Trophoblast cell (in vitro differentiated cells and primary cell): ENCODE results near the gene LRP1B.

Source experiments
- DNase-seq, 2 donors: peaks; one replicate each; pipeline ENCODE4 v3.0.0-alpha.2; 2016
- H2AFZ ChIP-seq: 2 replicates; pipeline ENCODE4 v1.6.1; 2013; ENCODE audit warnings: low read length, moderate library complexity, mild to moderate bottlenecking; ENCODE audit not compliant: insufficient read depth, poor library complexity
- H2AK5ac ChIP-seq: 2 replicates; pipeline ENCODE4 v1.6.1; 2013; ENCODE audit warnings: mild to moderate bottlenecking, low read length
- H2BK120ac ChIP-seq: 2 replicates; pipeline ENCODE4 v1.6.1; 2013; ENCODE audit warnings: low read length, mild to moderate bottlenecking, moderate library complexity; ENCODE audit not compliant: insufficient read depth, poor library complexity
- H2BK12ac ChIP-seq: 2 replicates; pipeline ENCODE4 v1.6.1; 2013; ENCODE audit warnings: mild to moderate bottlenecking, low read length, moderate library complexity
- H2BK5ac ChIP-seq: 2 replicates; pipeline ENCODE4 v1.6.1; 2013; ENCODE audit warnings: low read length, low read depth, moderate library complexity, mild to moderate bottlenecking; ENCODE audit not compliant: poor library complexity
- H3K14ac ChIP-seq: 2 replicates; pipeline ENCODE4 v1.6.1; 2013; ENCODE audit warnings: mild to moderate bottlenecking, low read length
- H3K18ac ChIP-seq: 2 replicates; pipeline ENCODE4 v1.6.1; 2013; ENCODE audit warnings: mild to moderate bottlenecking, low read length
- H3K23ac ChIP-seq: 2 replicates; pipeline ENCODE4 v1.6.1; 2013; ENCODE audit warnings: low read length
- H3K27ac ChIP-seq: 2 replicates; pipeline ENCODE4 v1.5.1; 2013; ENCODE audit warnings: low read depth, mild to moderate bottlenecking, inconsistent platforms, low read length, moderate library complexity
- H3K27me3 ChIP-seq: 2 replicates; pipeline ENCODE4 v1.6.1; 2013; ENCODE audit warnings: inconsistent platforms, mild to moderate bottlenecking, low read length, moderate library complexity; ENCODE audit not compliant: insufficient read depth
- H3K36me3 ChIP-seq, 2 experiments: 1 replicate in 1 of 2; 2 replicates in 1 of 2; pipeline ENCODE4 v1.6.1; 2013; ENCODE audit warnings: low read length in 2 of 2, mild to moderate bottlenecking in 2 of 2, moderate library complexity in 1 of 2; ENCODE audit not compliant: insufficient read depth in 2 of 2, control insufficient read depth in 1 of 2
- H3K4ac ChIP-seq: 2 replicates; pipeline ENCODE4 v1.6.1; 2013; ENCODE audit warnings: low read depth, mild to moderate bottlenecking, low read length, moderate library complexity
- H3K4me1 ChIP-seq, 2 experiments: 1 replicate in 1 of 2; 2 replicates in 1 of 2; pipeline ENCODE4 v1.6.1; 2013; ENCODE audit warnings: low read length in 2 of 2, mild to moderate bottlenecking in 2 of 2, moderate library complexity in 1 of 2; ENCODE audit not compliant: insufficient read depth in 2 of 2, control insufficient read depth in 1 of 2
- H3K4me2 ChIP-seq: 2 replicates; pipeline ENCODE4 v1.6.1; 2013; ENCODE audit warnings: inconsistent platforms, mild to moderate bottlenecking, low read length, moderate library complexity
- H3K4me3 ChIP-seq: 2 replicates; pipeline ENCODE4 v1.5.1; 2013; ENCODE audit warnings: mild to moderate bottlenecking, low read depth, low read length, inconsistent platforms
- H3K79me1 ChIP-seq: one replicate; pipeline ENCODE4 v1.6.1; 2013; ENCODE audit warnings: low read length
- H3K79me2 ChIP-seq: 2 replicates; pipeline ENCODE4 v1.6.1; 2013; ENCODE audit warnings: low read length, mild to moderate bottlenecking; ENCODE audit not compliant: control insufficient read depth, insufficient read depth, poor library complexity
- H3K9ac ChIP-seq: 2 replicates; pipeline ENCODE4 v1.6.1; 2013; ENCODE audit warnings: mild to moderate bottlenecking, low read length
- H3K9me3 ChIP-seq: 2 replicates; pipeline ENCODE4 v1.6.1; 2013; ENCODE audit warnings: low read depth, mild to moderate bottlenecking, control low read depth, inconsistent platforms, low read length; ENCODE audit not compliant: insufficient read depth
- H4K12ac ChIP-seq: 2 replicates; pipeline ENCODE4 v1.6.1; 2013; ENCODE audit warnings: low read depth, mild to moderate bottlenecking, low read length, moderate library complexity
- H4K8ac ChIP-seq: 2 replicates; pipeline ENCODE4 v1.6.1; 2013; ENCODE audit warnings: low read depth, mild to moderate bottlenecking, low read length, moderate library complexity
- H4K91ac ChIP-seq: one replicate; pipeline ENCODE4 v1.6.1; 2013; ENCODE audit warnings: low read depth, mild to moderate bottlenecking, low read length, moderate library complexity
- WGBS: extraction: QIAGEN DNeasy Blood & Tissue Kit; methylation state at CpG from one replicate; pipeline ENCODE4 v1.1.7; 2013; ENCODE audit warnings: missing lambda C conversion rate; ENCODE audit not compliant: insufficient read length, insufficient coverage; ENCODE audit errors: extremely low coverage; 5-methylcytosine and 5-hydroxymethylcytosine counted together

LRP1B gene

DNA sequence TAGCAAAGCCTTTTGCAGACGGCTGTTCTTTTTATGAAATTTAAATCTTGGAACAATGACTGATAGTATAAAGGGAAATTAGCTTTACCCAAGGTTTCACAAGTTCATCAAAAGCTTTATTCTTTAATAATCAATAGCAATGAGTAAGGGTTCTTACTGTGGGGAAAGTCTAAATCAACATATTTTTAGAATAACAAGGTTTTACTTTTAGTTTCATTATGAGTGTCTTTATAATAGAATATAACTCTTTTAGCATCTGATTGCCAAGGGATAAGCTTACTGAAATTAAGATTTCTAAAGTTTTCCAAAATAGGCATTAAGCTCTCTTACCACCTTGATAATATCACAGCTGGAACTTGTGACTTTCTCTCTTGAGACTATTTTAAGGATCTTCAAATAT lies 1489.7 kb downstream of the LRP1B start:
- no peak overlapping the region for H3K9ac ChIP-seq
- no peaks in the 10 kb centered on the region for H3K79me2 ChIP-seq
- no peak overlapping the region for H4K12ac ChIP-seq
- WGBS = no CpG with 5 or more reads among the region's 1 CpG
- no peaks in the 10 kb centered on the region for H3K9me3 ChIP-seq
- H3K4ac ChIP-seq = no peak overlapping the region
- DNase-seq = no peak
- H3K27ac ChIP-seq = no peak overlapping the region
- no peak overlapping the region for H4K91ac ChIP-seq
- H3K4me1 ChIP-seq = no peaks in the 10 kb centered on the region
- no peak overlapping the region for H3K18ac ChIP-seq
- H3K23ac ChIP-seq = no peak overlapping the region
- H2BK120ac ChIP-seq = no peak overlapping the region
- H3K4me2 ChIP-seq = no peak overlapping the region
- H3K36me3 ChIP-seq = no peaks in the 10 kb centered on the region
- H3K27me3 ChIP-seq = no peaks in the 10 kb centered on the region
- H2AFZ ChIP-seq = no peak overlapping the region
- no peak overlapping the region for H2BK5ac ChIP-seq
- no peak overlapping the region for H3K14ac ChIP-seq
- H2BK12ac ChIP-seq = no peak overlapping the region
- no peak overlapping the region for H2AK5ac ChIP-seq
- no peak overlapping the region for H4K8ac ChIP-seq
- no peaks in the 10 kb centered on the region for H3K79me1 ChIP-seq
- H3K4me3 ChIP-seq = no peak overlapping the region

DNA sequence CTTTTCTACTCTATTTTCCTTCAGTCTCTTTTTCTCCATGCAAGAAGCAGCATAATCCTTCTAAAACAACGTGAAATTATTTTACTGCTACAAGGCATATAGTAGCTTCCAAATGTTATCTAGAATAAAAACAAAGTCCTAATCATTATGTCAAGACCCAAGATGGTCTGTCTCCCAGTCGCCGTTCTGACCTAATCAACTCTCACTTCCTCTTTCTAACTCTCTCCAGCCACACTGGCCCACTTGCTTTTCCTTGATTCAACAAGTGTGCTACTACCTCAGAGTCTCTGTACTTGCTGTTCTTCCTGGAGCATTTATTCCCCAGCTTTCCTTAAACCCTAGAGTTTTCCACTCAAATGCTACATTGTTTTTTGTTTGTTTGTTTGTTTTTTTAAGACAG lies 1491.2 kb downstream of the LRP1B start:
- H3K4me1 ChIP-seq = no peaks in the 10 kb centered on the region
- no peak overlapping the region for H3K4me3 ChIP-seq
- no peak overlapping the region for H2AFZ ChIP-seq
- H3K9me3 ChIP-seq = no peaks in the 10 kb centered on the region
- no peak overlapping the region for H3K4me2 ChIP-seq
- WGBS = no CpG with 5 or more reads among the region's 3 CpGs
- H4K12ac ChIP-seq = no peak overlapping the region
- H3K79me2 ChIP-seq = no peaks in the 10 kb centered on the region
- H3K79me1 ChIP-seq = no peaks in the 10 kb centered on the region
- no peak overlapping the region for H4K8ac ChIP-seq
- DNase-seq = no peak
- H3K36me3 ChIP-seq = no peaks in the 10 kb centered on the region
- H3K27me3 ChIP-seq = no peaks in the 10 kb centered on the region
- no peak overlapping the region for H2BK12ac ChIP-seq
- H3K23ac ChIP-seq = no peak overlapping the region
- no peak overlapping the region for H2BK120ac ChIP-seq
- no peak overlapping the region for H3K27ac ChIP-seq
- no peak overlapping the region for H3K14ac ChIP-seq
- H3K4ac ChIP-seq = no peak overlapping the region
- no peak overlapping the region for H2AK5ac ChIP-seq
- no peak overlapping the region for H3K9ac ChIP-seq
- H2BK5ac ChIP-seq = no peak overlapping the region
- no peak overlapping the region for H3K18ac ChIP-seq
- no peak overlapping the region for H4K91ac ChIP-seq

DNA sequence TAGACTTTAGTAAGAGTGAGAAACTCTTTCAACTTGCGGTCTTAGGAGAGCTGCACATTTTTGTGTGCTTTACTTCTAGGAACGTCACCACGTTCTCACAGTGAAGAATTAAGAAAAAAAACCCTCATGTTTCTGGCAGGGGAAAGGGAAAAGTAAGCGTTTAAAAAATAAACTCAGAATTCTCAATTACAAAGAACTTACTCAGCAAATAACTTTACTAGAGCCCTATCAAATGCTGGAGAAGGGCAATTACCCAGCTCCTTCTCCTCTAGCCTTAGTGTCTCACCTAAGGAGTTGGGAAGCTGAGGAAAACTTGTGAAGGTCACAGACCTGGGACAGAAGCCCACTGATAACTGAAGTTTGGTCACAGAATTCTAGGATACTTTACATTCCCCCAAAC lies 1500.3 kb downstream of the LRP1B start:
- no peak overlapping the region for H3K23ac ChIP-seq
- H4K8ac ChIP-seq = no peak overlapping the region
- H2BK12ac ChIP-seq = no peak overlapping the region
- no peaks in the 10 kb centered on the region for H3K4me1 ChIP-seq
- H3K4ac ChIP-seq = no peak overlapping the region
- no peak overlapping the region for H2AK5ac ChIP-seq
- no peak overlapping the region for H3K27ac ChIP-seq
- H3K9me3 ChIP-seq = no peaks in the 10 kb centered on the region
- H2AFZ ChIP-seq = no peak overlapping the region
- no peak for DNase-seq
- H4K12ac ChIP-seq = no peak overlapping the region
- no peak overlapping the region for H3K18ac ChIP-seq
- H3K14ac ChIP-seq = no peak overlapping the region
- WGBS = no CpG with 5 or more reads among the region's 4 CpGs
- H2BK5ac ChIP-seq = no peak overlapping the region
- no peak overlapping the region for H2BK120ac ChIP-seq
- H3K79me2 ChIP-seq = no peaks in the 10 kb centered on the region
- H3K4me3 ChIP-seq = no peak overlapping the region
- H4K91ac ChIP-seq = no peak overlapping the region
- no peaks in the 10 kb centered on the region for H3K27me3 ChIP-seq
- H3K36me3 ChIP-seq = no peaks in the 10 kb centered on the region
- no peak overlapping the region for H3K4me2 ChIP-seq
- no peak overlapping the region for H3K9ac ChIP-seq
- no peaks in the 10 kb centered on the region for H3K79me1 ChIP-seq

- H3K36me3 ChIP-seq = no peaks in the 10 kb centered on the region
- H3K27me3 ChIP-seq = no peaks in the 10 kb centered on the region
- no peak overlapping the region for H2BK12ac ChIP-seq
- no peak overlapping the region for H2BK120ac ChIP-seq
- no peak for DNase-seq
- H3K4ac ChIP-seq = no peak overlapping the region
- H2AK5ac ChIP-seq = no peak overlapping the region
- no peak overlapping the region for H3K18ac ChIP-seq
- H4K91ac ChIP-seq = no peak overlapping the region
- WGBS = no CpG with 5 or more reads among the region's 4 CpGs
- H3K9ac ChIP-seq = no peak overlapping the region
- H3K4me1 ChIP-seq = no peaks in the 10 kb centered on the region
- H3K23ac ChIP-seq = no peak overlapping the region
- H4K8ac ChIP-seq = no peak overlapping the region
- no peak overlapping the region for H3K27ac ChIP-seq
- no peak overlapping the region for H3K4me2 ChIP-seq
- no peak overlapping the region for H2AFZ ChIP-seq
- no peak overlapping the region for H3K4me3 ChIP-seq
- H4K12ac ChIP-seq = no peak overlapping the region
- H3K9me3 ChIP-seq = no peaks in the 10 kb centered on the region
- no peak overlapping the region for H2BK5ac ChIP-seq
- no peaks in the 10 kb centered on the region for H3K79me2 ChIP-seq
- no peaks in the 10 kb centered on the region for H3K79me1 ChIP-seq
- no peak overlapping the region for H3K14ac ChIP-seq
Measured at GRCh38 chr2:140627885-140628284, 1502.9 kb downstream of the LRP1B start.
